Progenitor cell of endocrine pancreas (in vitro differentiated cells): Measurements from ENCODE around the gene DLX3. TPM values are rescaled to one million over a fixed set of nuclear protein-coding genes. Genes with fewer than 3 reads are reported as not detected.

Experiments
- DNase-seq: peaks from one replicate; pipeline ENCODE4 v3.0.0; 2021; ENCODE audit warnings: low spot score; ENCODE audit not compliant: unreplicated experiment
- H3K27ac Mint-ChIP-seq: 2 replicates; pipeline ENCODE4 v1.8.0; 2021; ENCODE audit warnings: mild to moderate bottlenecking, moderate library complexity, mixed read lengths
- H3K27me3 Mint-ChIP-seq: 2 replicates; pipeline ENCODE4 v1.8.0; 2021; ENCODE audit warnings: mixed read lengths
- H3K36me3 Mint-ChIP-seq: 2 replicates; pipeline ENCODE4 v1.8.0; 2022; ENCODE audit warnings: mixed read lengths; ENCODE audit not compliant: insufficient read depth
- H3K4me1 Mint-ChIP-seq: 2 replicates; pipeline ENCODE4 v1.8.0; 2021; ENCODE audit warnings: low read depth, mixed read lengths
- H3K4me3 Mint-ChIP-seq: 2 replicates; pipeline ENCODE4 v1.8.0; 2021; ENCODE audit warnings: low read depth, mild to moderate bottlenecking, moderate library complexity, mixed read lengths
- H3K9me3 Mint-ChIP-seq: 2 replicates; pipeline ENCODE4 v1.8.0; 2021; ENCODE audit warnings: low read depth, mixed read lengths
- total RNA-seq: library from RNA; stranded (reverse); gene quantifications from 2 replicates; pipeline ENCODE4 v1.2.1, GENCODE V29; 2021
- TF ChIP-seq, protein P1 (sequence below): fragments of 200-600 bp; sonication (generic); IDR thresholded peaks from one replicate; pipeline ENCODE4 v1.5.0; 2021; ENCODE audit warnings: antibody characterized with exemption, mild to moderate bottlenecking; ENCODE audit not compliant: unreplicated experiment

The DLX3 gene
- total RNA-seq, 1 donor from 2014 or later: 1.8 TPM

DNA sequence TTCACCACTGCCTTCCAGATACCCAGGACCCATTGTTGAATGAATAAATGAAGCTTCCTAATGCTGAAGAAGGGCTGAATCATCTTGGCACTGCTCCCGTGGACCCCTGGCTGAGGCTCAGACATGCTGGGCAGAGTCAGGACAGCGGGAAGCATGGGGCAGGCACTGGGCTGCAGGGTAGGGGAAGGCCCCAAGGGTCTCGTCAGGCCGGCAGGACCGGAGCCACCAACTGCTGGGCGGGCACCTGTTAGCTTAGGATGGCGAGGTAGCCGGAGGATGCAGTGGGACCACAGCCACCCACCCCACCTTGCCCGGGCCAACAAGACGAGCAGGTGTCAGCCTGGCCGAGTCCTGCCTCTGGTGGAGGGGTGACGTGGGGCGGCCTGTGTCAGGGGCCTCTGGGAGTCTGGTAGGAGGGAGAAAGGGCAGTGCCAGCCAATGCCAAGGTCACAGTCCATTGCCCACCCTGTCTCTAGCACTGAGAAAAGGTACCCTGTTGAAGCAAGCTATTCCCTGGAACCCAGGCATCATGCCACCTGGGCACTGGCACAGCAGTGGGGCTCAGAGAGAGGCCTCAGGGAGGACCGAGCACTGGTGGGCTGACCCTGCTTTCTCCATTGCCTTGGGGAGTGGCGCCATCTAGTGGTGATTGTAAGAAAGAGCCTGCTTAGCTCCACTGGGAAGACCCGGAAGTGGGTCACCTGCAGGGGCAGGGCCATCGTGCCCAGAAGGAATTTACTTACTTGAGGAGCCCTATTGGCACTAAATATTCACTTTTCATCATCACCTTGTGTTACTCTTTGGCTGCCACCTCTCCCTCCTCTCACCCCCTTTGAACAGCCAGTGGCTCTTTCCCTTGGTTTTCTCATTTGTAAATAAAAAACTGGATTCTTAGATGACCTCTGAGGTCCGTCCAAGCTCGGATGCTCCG lies 3.0 kb upstream of the DLX3 start:
- no peak overlapping the region for H3K27ac Mint-ChIP-seq
- no peak overlapping the region for H3K4me3 Mint-ChIP-seq
- peaks cover 72% of the 10 kb centered on the region for H3K27me3 Mint-ChIP-seq
- TF ChIP-seq, protein P1, sequence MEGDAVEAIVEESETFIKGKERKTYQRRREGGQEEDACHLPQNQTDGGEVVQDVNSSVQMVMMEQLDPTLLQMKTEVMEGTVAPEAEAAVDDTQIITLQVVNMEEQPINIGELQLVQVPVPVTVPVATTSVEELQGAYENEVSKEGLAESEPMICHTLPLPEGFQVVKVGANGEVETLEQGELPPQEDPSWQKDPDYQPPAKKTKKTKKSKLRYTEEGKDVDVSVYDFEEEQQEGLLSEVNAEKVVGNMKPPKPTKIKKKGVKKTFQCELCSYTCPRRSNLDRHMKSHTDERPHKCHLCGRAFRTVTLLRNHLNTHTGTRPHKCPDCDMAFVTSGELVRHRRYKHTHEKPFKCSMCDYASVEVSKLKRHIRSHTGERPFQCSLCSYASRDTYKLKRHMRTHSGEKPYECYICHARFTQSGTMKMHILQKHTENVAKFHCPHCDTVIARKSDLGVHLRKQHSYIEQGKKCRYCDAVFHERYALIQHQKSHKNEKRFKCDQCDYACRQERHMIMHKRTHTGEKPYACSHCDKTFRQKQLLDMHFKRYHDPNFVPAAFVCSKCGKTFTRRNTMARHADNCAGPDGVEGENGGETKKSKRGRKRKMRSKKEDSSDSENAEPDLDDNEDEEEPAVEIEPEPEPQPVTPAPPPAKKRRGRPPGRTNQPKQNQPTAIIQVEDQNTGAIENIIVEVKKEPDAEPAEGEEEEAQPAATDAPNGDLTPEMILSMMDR: peak; percentile 98
- peaks cover 17% of the 10 kb centered on the region for H3K4me1 Mint-ChIP-seq
- no peaks in the 10 kb centered on the region for H3K36me3 Mint-ChIP-seq
- DNase-seq: peak; percentile 80
- H3K9me3 Mint-ChIP-seq: no peaks in the 10 kb centered on the region

DNA sequence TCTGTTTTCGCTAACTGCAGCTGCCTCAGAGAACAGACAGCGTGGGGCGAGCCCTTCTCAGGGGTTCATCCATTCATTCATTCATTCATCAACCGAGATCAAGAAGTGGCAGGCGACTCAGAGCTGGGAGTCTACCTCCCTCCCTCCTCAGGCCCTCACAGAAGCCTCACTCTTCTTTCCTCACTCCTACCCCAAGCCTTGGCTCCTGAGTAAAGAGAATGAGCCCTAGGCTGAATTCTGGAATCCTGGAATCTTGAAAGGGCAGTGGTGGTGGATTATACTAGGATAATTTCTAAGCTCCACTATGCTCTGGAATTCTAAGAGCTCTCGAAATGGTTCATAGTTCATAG lies 2.3 kb upstream of the DLX3 start:
- Mint-ChIP-seq H3K9me3 (no peaks in the 10 kb centered on the region), H3K27me3 (peaks cover 73% of the 10 kb centered on the region), H3K4me3 (no peak overlapping the region), H3K27ac (no peak overlapping the region), H3K36me3 (no peaks in the 10 kb centered on the region), H3K4me1 (peaks cover 17% of the 10 kb centered on the region)
- TF ChIP-seq, protein P1: no peak
- DNase-seq: no peak

DNA sequence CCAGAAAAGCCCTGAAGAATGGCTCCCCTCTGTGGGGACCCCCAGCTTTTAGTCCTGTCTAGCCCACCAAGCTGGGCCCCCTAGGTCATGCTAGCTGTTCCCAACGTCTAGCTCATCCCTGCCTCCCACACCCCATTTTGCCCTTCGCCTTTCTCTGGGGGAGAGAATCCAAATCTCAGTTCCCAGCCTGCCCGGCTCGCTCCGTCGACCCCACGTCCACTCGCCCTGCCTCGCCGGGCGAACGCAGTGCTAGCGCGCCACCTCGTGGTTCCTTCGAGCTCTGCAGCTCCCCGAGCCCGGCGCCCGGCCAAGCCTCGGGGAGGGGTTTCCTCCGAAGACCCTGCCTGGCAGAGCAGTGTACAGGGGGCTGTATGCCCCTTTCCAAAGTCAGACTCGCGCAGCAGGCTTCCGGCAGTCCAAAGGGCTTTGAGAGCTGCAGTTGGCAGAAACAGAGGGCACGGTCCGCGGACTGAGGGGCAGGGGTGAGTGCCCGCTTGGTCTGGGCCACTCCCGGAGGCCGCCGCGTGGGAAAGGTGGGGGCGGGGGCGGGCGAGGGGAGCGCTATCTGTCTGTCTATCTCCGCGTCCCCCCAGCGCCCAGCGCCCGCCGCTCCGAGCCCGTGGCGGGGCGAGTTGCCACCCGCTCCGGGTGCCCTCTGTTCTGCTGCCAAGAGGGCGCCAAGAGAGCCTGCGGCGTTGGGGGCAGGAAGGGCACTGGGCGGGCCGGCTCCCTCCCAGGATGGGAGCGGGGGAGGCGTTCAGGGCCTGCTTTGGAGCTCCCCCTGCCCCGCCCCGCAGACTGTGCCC lies 1.7 kb upstream of the DLX3 start:
- peaks cover 17% of the 10 kb centered on the region for H3K4me1 Mint-ChIP-seq

DNA sequence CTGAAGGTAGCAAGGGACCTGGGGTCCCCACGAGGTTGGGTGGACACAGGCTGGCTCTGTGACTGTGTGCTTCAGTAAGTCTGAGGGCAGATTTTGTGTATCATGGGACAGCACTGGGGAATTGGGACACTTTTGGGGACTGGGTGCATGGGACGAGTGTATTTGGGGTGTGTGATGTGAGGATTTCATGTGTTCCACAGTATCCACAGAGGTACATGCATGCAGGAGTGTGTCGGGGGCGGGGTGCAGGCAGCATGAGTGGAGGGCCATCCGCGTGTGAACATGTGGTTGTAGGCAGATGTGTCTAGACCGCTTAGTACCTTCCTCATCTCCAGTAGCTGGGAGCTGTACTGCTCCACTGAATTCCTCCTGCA lies 1.1 kb upstream of the DLX3 start:
- no peak for DNase-seq
- Mint-ChIP-seq H3K36me3 (no peaks in the 10 kb centered on the region), H3K9me3 (no peaks in the 10 kb centered on the region), H3K4me3 (peak overlapping the region; percentile 44), H3K27me3 (peaks cover 71% of the 10 kb centered on the region), H3K27ac (peak overlapping the region; percentile 1), H3K4me1 (peaks cover 17% of the 10 kb centered on the region)
- TF ChIP-seq, protein P1: no peak

More for the DNA sequence above, 1.7 kb upstream of the DLX3 start:
- Mint-ChIP-seq H3K9me3 (no peaks in the 10 kb centered on the region), H3K27me3 (peaks cover 73% of the 10 kb centered on the region), H3K36me3 (no peaks in the 10 kb centered on the region), H3K27ac (peak overlapping the region; percentile 1), H3K4me3 (peak overlapping the region; percentile 44)
- TF ChIP-seq, protein P1: peak; percentile 97
- DNase-seq: peak; percentile 80
